ENCODE data around the gene SLC25A31.

Gene SLC25A31

GRCh38 chr4:127730142-127730913 is at the start of gene SLC25A31:
TSS of gene SLC25A31 (plus strand) at chr4:127730400. CDS start at chr4:127730546, 146 bp downstream.
- DNase-seq (ENCODE audit: low read depth) = no peak

DNA sequence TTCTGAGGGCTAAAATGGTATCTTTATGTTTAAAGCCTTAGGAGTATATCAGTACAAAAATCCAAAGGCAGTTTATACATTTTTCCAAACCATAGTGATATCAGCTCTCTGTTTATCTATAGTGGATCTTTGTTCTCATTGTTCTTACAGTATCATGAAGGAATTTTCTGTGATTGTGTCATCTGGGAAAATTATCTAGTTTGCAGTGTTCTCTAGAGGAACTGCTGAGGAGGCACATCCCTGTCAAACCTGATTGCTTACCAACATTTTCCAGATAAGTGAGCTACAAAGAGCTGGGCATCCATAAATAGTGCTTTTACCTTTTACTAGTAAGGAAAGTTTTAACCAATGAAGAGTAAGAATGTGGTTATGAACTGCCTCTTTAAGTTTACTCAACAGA is 44.9 kb upstream of the SLC25A31 start:
- DNase-seq (ENCODE audit: low read depth) = no peak

DNA sequence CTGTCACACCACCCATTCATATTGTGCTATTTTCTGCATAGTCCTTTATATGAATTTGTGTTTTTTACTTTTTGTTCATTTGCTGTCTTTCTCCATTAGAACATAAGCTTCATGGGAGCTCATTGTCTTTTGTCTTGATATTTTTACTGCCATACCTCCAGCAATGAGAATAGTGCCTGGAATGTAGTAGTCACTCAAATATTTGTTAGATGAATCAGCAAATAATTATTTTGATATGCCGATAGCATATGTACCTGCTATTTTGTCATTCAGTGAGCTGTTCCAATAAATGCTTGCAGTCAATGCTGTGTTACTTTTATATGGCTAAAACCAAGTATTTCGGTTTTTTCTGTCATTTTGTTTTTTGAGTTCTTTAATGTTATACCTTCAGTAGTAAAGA is 43.5 kb upstream of the SLC25A31 start:
- no peak for DNase-seq (ENCODE audit: low read depth)

- no peak for DNase-seq (ENCODE audit: low read depth)
Measured at GRCh38 chr4:127687580-127687979, 42.6 kb upstream of the SLC25A31 start.

DNA sequence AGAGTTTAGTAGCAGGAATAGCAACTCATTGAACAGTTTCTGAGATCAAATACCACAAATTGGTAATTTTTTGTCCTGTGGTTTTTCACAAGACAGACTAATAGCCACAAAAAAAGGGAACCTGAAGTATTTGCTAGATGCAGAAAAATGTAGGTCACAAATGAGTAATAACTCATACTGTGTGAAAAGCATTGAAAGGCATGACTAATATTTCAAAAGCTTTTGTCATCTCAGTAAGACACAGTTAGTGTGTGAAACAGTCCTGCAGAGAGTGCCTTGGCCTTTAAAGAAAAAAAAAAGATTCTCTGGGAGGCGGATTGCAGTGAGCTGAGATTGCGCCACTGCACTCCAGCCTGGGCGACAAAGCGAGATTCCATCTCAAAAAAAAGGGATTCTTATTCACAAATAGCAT is 31.4 kb upstream of the SLC25A31 start:
- DNase-seq (ENCODE audit: low read depth) = no peak

GRCh38 chr4:127708985-127709384 is 21.2 kb upstream of the SLC25A31 start:
- DNase-seq (ENCODE audit: low read depth) = no peak

- no peak for DNase-seq (ENCODE audit: low read depth)
Measured at GRCh38 chr4:127709456-127709855, 20.7 kb upstream of the SLC25A31 start.

DNA sequence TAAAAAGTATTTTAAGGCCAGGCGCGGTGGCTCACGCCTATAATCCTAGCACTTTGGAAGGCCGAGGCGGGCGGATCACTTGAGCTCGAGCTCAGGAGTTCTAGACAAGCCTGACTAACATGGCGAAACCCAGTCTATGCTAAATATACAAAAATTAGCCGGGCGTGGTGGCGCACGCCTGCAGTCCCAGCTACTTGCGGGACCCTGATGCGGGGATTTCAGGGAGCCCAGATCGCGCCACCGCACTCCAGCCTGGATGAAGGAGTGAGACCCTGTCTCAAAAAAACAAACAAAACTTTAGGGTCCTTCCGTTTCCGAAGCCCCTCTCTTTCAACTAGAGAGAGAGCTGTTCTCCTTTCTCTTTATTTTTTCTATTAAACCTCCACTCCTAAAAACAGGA is 1.2 kb downstream of the SLC25A31 start:
- no peak for DNase-seq (ENCODE audit: low read depth)

GRCh38 chr4:127732623-127733328 is 2.6 kb downstream of the SLC25A31 start:
- no peak for DNase-seq (ENCODE audit: low read depth)

DNA sequence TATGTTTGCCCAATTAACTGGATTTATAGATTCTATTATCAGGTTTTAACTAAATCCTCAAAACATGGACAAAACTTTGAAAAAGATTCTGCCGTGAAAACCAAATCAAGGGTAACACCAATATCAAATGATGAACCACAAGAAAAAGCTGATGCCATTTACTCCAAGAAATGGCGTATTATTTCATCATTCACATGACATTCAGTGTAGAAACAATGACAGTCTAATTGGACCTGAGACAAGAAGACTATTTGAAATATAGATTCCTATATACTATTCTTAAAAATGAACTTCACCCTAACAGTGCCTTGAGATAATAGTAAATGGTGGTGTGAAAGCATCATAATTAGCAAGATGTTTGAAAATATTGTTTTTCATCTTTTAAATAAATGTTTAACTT is 4.8 kb downstream of the SLC25A31 start:
- DNase-seq (ENCODE audit: low read depth) = no peak

DNA sequence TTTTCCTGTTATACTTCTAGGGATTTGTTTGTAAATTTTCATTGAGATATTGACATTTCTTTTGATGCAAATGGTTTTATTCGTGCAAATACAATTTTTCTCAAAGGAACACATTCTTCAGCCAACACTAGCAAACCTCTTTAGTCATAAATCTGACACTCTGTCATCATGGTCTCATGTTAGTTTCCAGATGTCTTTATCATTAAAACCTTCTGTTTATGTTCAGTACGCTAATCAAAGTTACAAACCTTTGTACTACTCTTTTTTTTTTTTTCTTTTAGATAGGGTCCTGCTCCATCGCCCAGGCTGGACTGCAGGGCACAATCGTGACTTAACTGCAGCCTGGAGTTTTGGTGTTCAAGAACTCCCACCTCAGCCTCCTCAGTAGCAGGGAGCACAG is 7.1 kb downstream of the SLC25A31 start:
- DNase-seq (ENCODE audit: low read depth) = no peak

DNA sequence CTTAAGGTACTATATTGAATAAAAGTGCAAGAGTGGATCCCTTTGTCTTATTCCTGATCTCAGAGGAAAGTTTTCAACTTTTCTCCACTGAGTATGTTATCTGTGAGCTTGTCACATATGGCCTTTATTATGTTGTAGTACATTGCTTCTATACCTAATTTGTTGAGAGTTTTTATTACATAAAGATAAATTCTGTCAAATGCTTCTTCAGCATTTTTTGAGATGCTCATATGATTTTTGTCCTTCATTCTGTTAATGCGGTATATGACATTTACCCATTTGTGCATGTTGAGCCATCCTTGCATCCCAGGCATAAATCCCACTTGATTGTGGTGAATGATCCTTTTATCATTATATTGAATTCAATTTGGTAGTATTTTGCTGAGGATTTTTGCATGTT is 11.0 kb downstream of the SLC25A31 start:
- DNase-seq (ENCODE audit: low read depth) = no peak

GRCh38 chr4:127747883-127748282 is 17.7 kb downstream of the SLC25A31 start:
- DNase-seq (ENCODE audit: low read depth) = no peak

DNA sequence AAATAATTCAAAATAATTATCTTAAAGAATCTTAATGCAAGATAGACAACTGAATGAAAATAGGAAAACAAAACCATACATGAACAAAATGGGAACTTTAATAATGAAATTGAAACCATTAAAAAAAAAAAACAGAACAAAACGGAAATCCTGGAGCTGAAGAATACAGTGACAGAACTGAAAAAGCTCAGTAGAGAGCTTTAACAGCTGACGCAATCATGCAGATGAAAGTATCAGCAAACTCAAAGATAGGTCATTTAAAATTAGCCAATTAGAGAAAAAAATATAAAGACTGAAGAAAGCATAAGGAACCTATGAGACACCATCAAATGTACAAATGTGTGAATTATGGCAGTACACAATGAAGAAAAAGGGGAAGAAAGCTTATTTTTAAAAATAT is 18.8 kb downstream of the SLC25A31 start:
- DNase-seq (ENCODE audit: low read depth) = no peak

- no peak for DNase-seq (ENCODE audit: low read depth)
Measured at GRCh38 chr4:127756906-127757305, 26.7 kb downstream of the SLC25A31 start.

- no peak for DNase-seq (ENCODE audit: low read depth)
Measured at GRCh38 chr4:127759228-127759820, 29.1 kb downstream of the SLC25A31 start.

DNA sequence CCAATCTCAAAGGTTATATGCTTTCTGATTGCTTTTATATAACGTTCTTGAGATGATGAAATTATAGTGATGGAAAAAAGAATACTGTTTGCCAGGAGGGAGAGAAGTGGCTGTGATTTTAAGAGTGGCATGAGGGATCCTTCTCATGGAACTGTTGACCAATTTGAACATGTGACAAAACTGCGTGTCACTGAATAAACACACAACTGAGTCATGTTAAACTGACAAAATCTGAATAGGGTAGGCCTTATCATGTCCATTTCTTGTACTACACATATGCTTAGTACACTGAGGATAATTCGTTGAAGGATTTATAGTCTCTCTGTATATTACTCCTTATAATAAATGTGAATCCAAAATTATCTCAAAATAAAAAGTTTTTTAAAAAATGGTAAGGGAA is 29.7 kb downstream of the SLC25A31 start:
- DNase-seq (ENCODE audit: low read depth) = no peak

DNA sequence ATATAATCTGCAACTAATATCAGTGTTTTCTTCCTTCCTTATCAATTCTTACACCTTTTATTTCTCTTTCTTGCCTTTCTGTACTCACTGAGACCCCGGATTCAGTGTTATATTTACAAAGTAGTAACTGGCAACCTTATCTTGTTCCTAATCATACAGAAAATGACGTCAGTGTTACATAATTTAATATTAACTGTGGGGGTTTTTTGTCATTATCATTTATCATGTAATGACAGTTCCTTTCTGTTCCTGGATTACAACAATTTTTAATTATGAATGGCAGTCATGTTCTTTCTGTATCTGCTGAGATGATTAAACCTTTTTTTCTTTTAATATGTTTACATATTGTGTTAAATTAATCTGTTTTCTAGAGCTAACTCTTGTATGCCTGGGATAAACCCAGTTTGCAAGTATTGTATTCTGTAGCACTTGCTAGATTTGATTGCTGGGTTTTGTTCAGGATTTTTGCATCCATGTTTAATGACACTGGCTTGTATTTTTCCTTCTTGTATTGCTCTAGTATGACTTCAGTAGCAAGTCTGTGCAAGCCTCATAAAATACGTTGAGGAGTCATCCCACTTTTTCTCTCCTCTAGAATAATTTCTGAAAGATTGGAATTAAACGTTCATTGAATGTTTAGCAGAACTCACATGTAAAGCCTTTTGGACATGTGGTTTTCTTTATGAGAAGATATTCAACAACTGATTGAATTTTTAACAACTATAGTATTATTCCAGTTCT is 41.5 kb downstream of the SLC25A31 start:
- no peak for DNase-seq (ENCODE audit: low read depth)

GRCh38 chr4:127772769-127773671 is 42.8 kb downstream of the SLC25A31 start:
- DNase-seq (ENCODE audit: low read depth) = no peak

- no peak for DNase-seq (ENCODE audit: low read depth)
Measured at GRCh38 chr4:127775843-127776242, 45.6 kb downstream of the SLC25A31 start.

GRCh38 chr4:127776620-127777019 is 46.4 kb downstream of the SLC25A31 start:
- no peak for DNase-seq (ENCODE audit: low read depth)
